ENCODE results near the gene SLAMF7. TPM values are rescaled to one million over a fixed set of nuclear protein-coding genes. Genes with fewer than 3 reads are reported as not detected.

The SLAMF7 gene
- total and polyA plus RNA-seq, 5 donors from 2014 or later = 0.07 to 0.88 (median 0.17) TPM

GRCh38 chr1:160707236-160708064, 31.6 kb upstream of the SLAMF7 start:
- peaks cover 24% of the 10 kb centered on the region for H3K36me3 ChIP-seq (ENCODE audit: control insufficient read depth, insufficient read depth, low read length)
- H3K27me3 Mint-ChIP-seq = peaks cover 4% of the 10 kb centered on the region
- peak overlapping the region; percentile 96 for H3K27ac ChIP-seq (ENCODE audit: insufficient read depth, low read length, poor library complexity, severe bottlenecking)
- H3K27ac Mint-ChIP-seq = no peak overlapping the region
- peak overlapping the region; percentile 99 for H3K4me3 ChIP-seq (ENCODE audit: low read depth, low read length)
- no peaks in the 10 kb centered on the region for H3K9me3 Mint-ChIP-seq
- no peak overlapping the region for H3K4me3 Mint-ChIP-seq
- no peaks in the 10 kb centered on the region for H3K27me3 ChIP-seq (ENCODE audit: control insufficient read depth, insufficient read depth, low read length)
- H3K4me1 ChIP-seq (ENCODE audit: control insufficient read depth, insufficient read depth, low read length, poor library complexity, severe bottlenecking) = peaks cover 83% of the 10 kb centered on the region
- ATAC-seq (ENCODE audit: low read depth in 2 of 2) (peak; percentile 39 to 50), DNase-seq (peak; percentile 23 to 77 (median 49))
- peaks cover 30 to 55% (median 41%) of the 10 kb centered on the region in 4 donors for H3K4me1 Mint-ChIP-seq
- H3K9me3 ChIP-seq (ENCODE audit: control insufficient read depth in 2 of 2, low read length in 2 of 2) = no peaks in the 10 kb centered on the region
- peaks cover 29% of the 10 kb centered on the region for H3K36me3 Mint-ChIP-seq

- DNase-seq = peak in 1 of 3 donors; percentile 40
- Mint-ChIP-seq H3K27ac (no peak overlapping the region), H3K36me3 (peaks cover 27% of the 10 kb centered on the region), H3K4me1 (peaks cover 33 to 55% (median 41%) of the 10 kb centered on the region in 4 donors), H3K9me3 (no peaks in the 10 kb centered on the region), H3K27me3 (peaks cover 4% of the 10 kb centered on the region), H3K4me3 (no peak overlapping the region)
- Histone ChIP-seq H3K27me3 (ENCODE audit: control insufficient read depth, insufficient read depth, low read length) (no peaks in the 10 kb centered on the region), H3K4me3 (ENCODE audit: low read depth, low read length) (peak overlapping the region; percentile 99), H3K9me3 (ENCODE audit: control insufficient read depth in 2 of 2, low read length in 2 of 2) (no peaks in the 10 kb centered on the region), H3K36me3 (ENCODE audit: control insufficient read depth, insufficient read depth, low read length) (peaks cover 18% of the 10 kb centered on the region), H3K4me1 (ENCODE audit: control insufficient read depth, insufficient read depth, low read length, poor library complexity, severe bottlenecking) (peaks cover 84% of the 10 kb centered on the region), H3K27ac (ENCODE audit: insufficient read depth, low read length, poor library complexity, severe bottlenecking) (peak overlapping the region; percentile 96)
- ATAC-seq (ENCODE audit: low read depth in 2 of 2) = no peak
These were observed 30.9 kb upstream of the SLAMF7 start for GRCh38 chr1:160708118-160708517.

GRCh38 chr1:160708801-160709200, 30.2 kb upstream of the SLAMF7 start:
- Mint-ChIP-seq H3K27me3 (peaks cover 4% of the 10 kb centered on the region), H3K4me3 (no peak overlapping the region), H3K36me3 (peaks cover 20% of the 10 kb centered on the region), H3K4me1 (peaks cover 28 to 51% (median 38%) of the 10 kb centered on the region in 4 donors), H3K27ac (no peak overlapping the region), H3K9me3 (no peaks in the 10 kb centered on the region)
- peaks cover 12% of the 10 kb centered on the region for H3K36me3 ChIP-seq (ENCODE audit: control insufficient read depth, insufficient read depth, low read length)
- ATAC-seq (ENCODE audit: low read depth in 2 of 2) (peak; percentile 32 to 39), DNase-seq (peak in 2 of 3 donors; percentile 53 to 72)
- H3K4me3 ChIP-seq (ENCODE audit: low read depth, low read length) = peak overlapping the region; percentile 99
- H3K9me3 ChIP-seq (ENCODE audit: control insufficient read depth in 2 of 2, low read length in 2 of 2) = no peaks in the 10 kb centered on the region
- H3K4me1 ChIP-seq (ENCODE audit: control insufficient read depth, insufficient read depth, low read length, poor library complexity, severe bottlenecking) = peaks cover 83% of the 10 kb centered on the region
- peak overlapping the region; percentile 96 for H3K27ac ChIP-seq (ENCODE audit: insufficient read depth, low read length, poor library complexity, severe bottlenecking)
- H3K27me3 ChIP-seq (ENCODE audit: control insufficient read depth, insufficient read depth, low read length) = no peaks in the 10 kb centered on the region

- DNase-seq (no peak), ATAC-seq (ENCODE audit: low read depth in 2 of 2) (no peak)
- H3K9me3 Mint-ChIP-seq = no peaks in the 10 kb centered on the region
- H3K36me3 Mint-ChIP-seq = peaks cover 13% of the 10 kb centered on the region
- peaks cover 4% of the 10 kb centered on the region for H3K27me3 Mint-ChIP-seq
- Histone ChIP-seq H3K4me1 (ENCODE audit: control insufficient read depth, insufficient read depth, low read length, poor library complexity, severe bottlenecking) (peaks cover 83% of the 10 kb centered on the region), H3K4me3 (ENCODE audit: low read depth, low read length) (peak overlapping the region; percentile 99), H3K36me3 (ENCODE audit: control insufficient read depth, insufficient read depth, low read length) (peaks cover 6% of the 10 kb centered on the region), H3K27ac (ENCODE audit: insufficient read depth, low read length, poor library complexity, severe bottlenecking) (peak overlapping the region; percentile 96), H3K27me3 (ENCODE audit: control insufficient read depth, insufficient read depth, low read length) (no peaks in the 10 kb centered on the region), H3K9me3 (ENCODE audit: control insufficient read depth in 2 of 2, low read length in 2 of 2) (no peaks in the 10 kb centered on the region)
- H3K27ac Mint-ChIP-seq = no peak overlapping the region
- H3K4me1 Mint-ChIP-seq = peaks cover 26 to 43% (median 34%) of the 10 kb centered on the region in 4 donors
- no peak overlapping the region for H3K4me3 Mint-ChIP-seq
These were observed 29.3 kb upstream of the SLAMF7 start for GRCh38 chr1:160709715-160710114.

GRCh38 chr1:160710517-160711252, 28.4 kb upstream of the SLAMF7 start:
- peaks cover 19 to 39% (median 29%) of the 10 kb centered on the region in 4 donors for H3K4me1 Mint-ChIP-seq
- Histone ChIP-seq H3K27ac (ENCODE audit: insufficient read depth, low read length, poor library complexity, severe bottlenecking) (peak overlapping the region; percentile 96), H3K4me3 (ENCODE audit: low read depth, low read length) (peak overlapping the region; percentile 99), H3K9me3 (ENCODE audit: control insufficient read depth in 2 of 2, low read length in 2 of 2) (no peaks in the 10 kb centered on the region), H3K36me3 (ENCODE audit: control insufficient read depth, insufficient read depth, low read length) (no peaks in the 10 kb centered on the region), H3K27me3 (ENCODE audit: control insufficient read depth, insufficient read depth, low read length) (no peaks in the 10 kb centered on the region), H3K4me1 (ENCODE audit: control insufficient read depth, insufficient read depth, low read length, poor library complexity, severe bottlenecking) (peaks cover 78% of the 10 kb centered on the region)
- no peaks in the 10 kb centered on the region for H3K9me3 Mint-ChIP-seq
- H3K27ac Mint-ChIP-seq = no peak overlapping the region
- ATAC-seq (ENCODE audit: low read depth in 2 of 2) = no peak
- H3K4me3 Mint-ChIP-seq = no peak overlapping the region
- peaks cover 4% of the 10 kb centered on the region for H3K27me3 Mint-ChIP-seq
- no peak for DNase-seq
- peaks cover 3% of the 10 kb centered on the region for H3K36me3 Mint-ChIP-seq

GRCh38 chr1:160711276-160711601, 27.8 kb upstream of the SLAMF7 start:
- Mint-ChIP-seq H3K36me3 (no peaks in the 10 kb centered on the region), H3K27ac (no peak overlapping the region), H3K27me3 (peaks cover 4% of the 10 kb centered on the region), H3K4me3 (no peak overlapping the region), H3K9me3 (no peaks in the 10 kb centered on the region), H3K4me1 (peaks cover 17 to 37% (median 26%) of the 10 kb centered on the region in 4 donors)
- no peak for DNase-seq
- Histone ChIP-seq H3K4me3 (ENCODE audit: low read depth, low read length) (peak overlapping the region; percentile 99), H3K4me1 (ENCODE audit: control insufficient read depth, insufficient read depth, low read length, poor library complexity, severe bottlenecking) (peaks cover 72% of the 10 kb centered on the region), H3K9me3 (ENCODE audit: control insufficient read depth in 2 of 2, low read length in 2 of 2) (no peaks in the 10 kb centered on the region), H3K36me3 (ENCODE audit: control insufficient read depth, insufficient read depth, low read length) (no peaks in the 10 kb centered on the region), H3K27me3 (ENCODE audit: control insufficient read depth, insufficient read depth, low read length) (no peaks in the 10 kb centered on the region), H3K27ac (ENCODE audit: insufficient read depth, low read length, poor library complexity, severe bottlenecking) (peak overlapping the region; percentile 96)
- ATAC-seq (ENCODE audit: low read depth in 2 of 2) = no peak

- Mint-ChIP-seq H3K36me3 (no peaks in the 10 kb centered on the region), H3K27ac (no peak within 1 kb of the TSS), H3K9me3 (no peaks in the 10 kb centered on the region), H3K4me1 (peaks cover 14 to 40% (median 21%) of the 10 kb centered on the region in 4 donors), H3K27me3 (peaks cover 4% of the 10 kb centered on the region), H3K4me3 (no peak within 1 kb of the TSS)
- Histone ChIP-seq H3K27me3 (ENCODE audit: control insufficient read depth, insufficient read depth, low read length) (no peaks in the 10 kb centered on the region), H3K36me3 (ENCODE audit: control insufficient read depth, insufficient read depth, low read length) (no peaks in the 10 kb centered on the region), H3K4me3 (ENCODE audit: low read depth, low read length) (peak within 1 kb of the TSS; percentile 99), H3K4me1 (ENCODE audit: control insufficient read depth, insufficient read depth, low read length, poor library complexity, severe bottlenecking) (peaks cover 67% of the 10 kb centered on the region), H3K27ac (ENCODE audit: insufficient read depth, low read length, poor library complexity, severe bottlenecking) (peak within 1 kb of the TSS; percentile 96), H3K9me3 (ENCODE audit: control insufficient read depth in 2 of 2, low read length in 2 of 2) (no peaks in the 10 kb centered on the region)
- peak; percentile 40 to 57 for ATAC-seq (ENCODE audit: low read depth in 2 of 2)
- peak; percentile 41 to 88 (median 82) for DNase-seq
These were observed 27.3 kb upstream of the SLAMF7 start, which contains the start of gene CD48 for GRCh38 chr1:160711602-160712311. Gene CD48 (minus strand): TSS chr1:160711822. CDS start chr1:160711763, 59 bp downstream.

All from CD4-positive, CD25-positive, alpha-beta regulatory T cell (primary cell).